ENCODE measurements around the gene ANTKMT.

DNA sequence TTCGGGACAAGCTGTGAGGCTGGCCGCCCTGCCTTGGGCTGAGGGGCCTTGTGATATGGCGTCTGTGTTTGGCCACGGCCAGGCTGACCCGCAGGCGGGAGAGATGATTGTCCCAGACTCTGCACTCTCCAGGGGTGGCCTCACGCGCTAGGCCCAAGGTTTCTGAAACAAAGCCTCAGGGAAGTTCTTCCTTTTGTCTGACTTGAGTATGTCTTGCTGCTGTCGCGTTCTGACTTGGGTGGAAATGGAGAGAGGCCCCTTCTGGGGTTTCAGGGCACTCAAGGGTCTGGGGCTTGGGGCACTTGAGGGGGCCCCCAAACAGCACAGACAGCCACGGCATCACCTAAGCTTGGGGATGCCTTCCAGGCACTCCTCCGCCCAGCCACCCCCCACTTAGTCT lies 9.9 kb upstream of the ANTKMT start:
- TF ChIP-seq, protein P1, sequence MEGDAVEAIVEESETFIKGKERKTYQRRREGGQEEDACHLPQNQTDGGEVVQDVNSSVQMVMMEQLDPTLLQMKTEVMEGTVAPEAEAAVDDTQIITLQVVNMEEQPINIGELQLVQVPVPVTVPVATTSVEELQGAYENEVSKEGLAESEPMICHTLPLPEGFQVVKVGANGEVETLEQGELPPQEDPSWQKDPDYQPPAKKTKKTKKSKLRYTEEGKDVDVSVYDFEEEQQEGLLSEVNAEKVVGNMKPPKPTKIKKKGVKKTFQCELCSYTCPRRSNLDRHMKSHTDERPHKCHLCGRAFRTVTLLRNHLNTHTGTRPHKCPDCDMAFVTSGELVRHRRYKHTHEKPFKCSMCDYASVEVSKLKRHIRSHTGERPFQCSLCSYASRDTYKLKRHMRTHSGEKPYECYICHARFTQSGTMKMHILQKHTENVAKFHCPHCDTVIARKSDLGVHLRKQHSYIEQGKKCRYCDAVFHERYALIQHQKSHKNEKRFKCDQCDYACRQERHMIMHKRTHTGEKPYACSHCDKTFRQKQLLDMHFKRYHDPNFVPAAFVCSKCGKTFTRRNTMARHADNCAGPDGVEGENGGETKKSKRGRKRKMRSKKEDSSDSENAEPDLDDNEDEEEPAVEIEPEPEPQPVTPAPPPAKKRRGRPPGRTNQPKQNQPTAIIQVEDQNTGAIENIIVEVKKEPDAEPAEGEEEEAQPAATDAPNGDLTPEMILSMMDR (IDR thresholded peaks at IDR 0.05): no peak
- TF ChIP-seq POLR2A (IDR thresholded peaks at IDR 0.05): no peak
